ENCODE results near the gene GPR39.

- TF ChIP-seq EZH2phosphoT487 (IDR thresholded peaks at IDR 0.05; ENCODE audit: borderline replicate concordance, low read length), result no peak
- TF ChIP-seq, protein P1, sequence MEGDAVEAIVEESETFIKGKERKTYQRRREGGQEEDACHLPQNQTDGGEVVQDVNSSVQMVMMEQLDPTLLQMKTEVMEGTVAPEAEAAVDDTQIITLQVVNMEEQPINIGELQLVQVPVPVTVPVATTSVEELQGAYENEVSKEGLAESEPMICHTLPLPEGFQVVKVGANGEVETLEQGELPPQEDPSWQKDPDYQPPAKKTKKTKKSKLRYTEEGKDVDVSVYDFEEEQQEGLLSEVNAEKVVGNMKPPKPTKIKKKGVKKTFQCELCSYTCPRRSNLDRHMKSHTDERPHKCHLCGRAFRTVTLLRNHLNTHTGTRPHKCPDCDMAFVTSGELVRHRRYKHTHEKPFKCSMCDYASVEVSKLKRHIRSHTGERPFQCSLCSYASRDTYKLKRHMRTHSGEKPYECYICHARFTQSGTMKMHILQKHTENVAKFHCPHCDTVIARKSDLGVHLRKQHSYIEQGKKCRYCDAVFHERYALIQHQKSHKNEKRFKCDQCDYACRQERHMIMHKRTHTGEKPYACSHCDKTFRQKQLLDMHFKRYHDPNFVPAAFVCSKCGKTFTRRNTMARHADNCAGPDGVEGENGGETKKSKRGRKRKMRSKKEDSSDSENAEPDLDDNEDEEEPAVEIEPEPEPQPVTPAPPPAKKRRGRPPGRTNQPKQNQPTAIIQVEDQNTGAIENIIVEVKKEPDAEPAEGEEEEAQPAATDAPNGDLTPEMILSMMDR (IDR thresholded peaks at IDR 0.05; ENCODE audit: low read depth, low read length, poor library complexity, severe bottlenecking), result no peak
Observed at GRCh38 chr2:132615329-132616085, 198.9 kb downstream of the GPR39 start.
